K562 (cell line): ENCODE measurements around the gene SLC25A34. TPM values are rescaled to one million over a fixed set of nuclear protein-coding genes. Genes with fewer than 3 reads are reported as not detected.

Source experiments
- ATAC-seq: fragments of 200-7000 bp; cut with Tn5 transposase; 3 replicates; pipeline ENCODE4 v1.9.1; 2020; ENCODE audit warnings: moderate library complexity
- BruUV-seq: library from RNA; stranded (reverse); fragments of 400-500 nt; replicated peaks from 2 replicates; lab custom pipeline; 2021; lab: Mats Ljungman, UMichigan
- CTCF ChIA-PET: fragments of 300-600 bp; formaldehyde crosslinking; extraction: SDS; loops from one replicate; lab custom pipeline; 2021; ENCODE audit warnings: low intra/inter-chr PET ratio; lab: Yijun Ruan, JAX
- POLR2A ChIA-PET: fragments of 300-600, 350-650 bp; sonication (Branson Sonifier 250); formaldehyde crosslinking; extraction: SDS; loops from one replicate; lab custom pipeline; 2021; ENCODE audit warnings: antibody characterized with exemption, inconsistent platforms; lab: Yijun Ruan, JAX
- DNase-seq, 4 experiments: peaks; one replicate each; pipeline versions ENCODE4 v3.0.0 to v3.0.0-alpha.2; 2011 to 2018; ENCODE audit warnings: low spot score in 3 of 4, mixed read lengths in 3 of 4; ENCODE audit errors: extremely low read depth in 1 of 4
- FAIRE-seq: peaks from 2 replicates; lab custom pipeline; 2011; peaks lifted over from hg19 to GRCh38; lab: Jason Lieb, UNC
- H2AFZ ChIP-seq: 2 replicates; pipeline ENCODE4 v1.6.0; 2011; ENCODE audit warnings: low read depth, low read length, control low read depth, inconsistent platforms
- H3K27ac ChIP-seq: fragments of 200-600 bp; 3 replicates; pipeline ENCODE4 v1.8.0; 2011; ENCODE audit warnings: low read depth, mild to moderate bottlenecking, control low read depth, inconsistent platforms, low read length, moderate library complexity, mixed read lengths; ENCODE audit errors: extremely low read depth
- H3K27me3 ChIP-seq, 2 experiments: fragments of 300-600 bp in 1 of 2; 2 replicates in 1 of 2; 3 replicates in 1 of 2; pipeline versions ENCODE4 v1.6.0 to v1.8.0; 2011; ENCODE audit warnings: inconsistent platforms in 2 of 2, low read length in 2 of 2, mild to moderate bottlenecking in 1 of 2, mixed read lengths in 1 of 2, moderate library complexity in 1 of 2; ENCODE audit not compliant: control insufficient read depth in 2 of 2, insufficient read depth in 2 of 2
- H3K36me3 ChIP-seq: fragments of 300-600 bp; 3 replicates; pipeline ENCODE4 v1.8.0; 2011; ENCODE audit warnings: mild to moderate bottlenecking, low read length, inconsistent platforms; ENCODE audit not compliant: control insufficient read depth, insufficient read depth
- H3K4me1 ChIP-seq, 2 experiments: fragments of 200-600 bp in 1 of 2; replicated peaks in 1 of 2; 2 replicates in 1 of 2; 3 replicates in 1 of 2; pipeline versions ENCODE4 v1.5.1 to v1.8.0; 2011; ENCODE audit warnings: inconsistent platforms in 2 of 2, low read length in 2 of 2, mild to moderate bottlenecking in 1 of 2, mixed read lengths in 1 of 2, moderate library complexity in 1 of 2; ENCODE audit not compliant: control insufficient read depth in 2 of 2, insufficient read depth in 2 of 2
- H3K4me2 ChIP-seq: 2 replicates; pipeline ENCODE4 v1.6.1; 2011; ENCODE audit warnings: low read length, control low read depth, inconsistent platforms, mixed read lengths; ENCODE audit not compliant: insufficient read depth
- H3K4me3 ChIP-seq: fragments of 200-600 bp; sonication (generic), shearing (Covaris generic); 2 replicates; pipeline ENCODE4 v1.5.1; 2016; ENCODE audit warnings: control low read depth, inconsistent platforms
- H3K79me2 ChIP-seq: fragments of 200-600 bp; 3 replicates; pipeline ENCODE4 v1.8.0; 2011; ENCODE audit warnings: low read length, inconsistent platforms; ENCODE audit not compliant: control insufficient read depth, insufficient read depth
- H3K9ac ChIP-seq, 2 experiments: 2 replicates each; pipeline versions ENCODE4 v1.6.0 to v1.6.1; 2011; ENCODE audit warnings: low read depth in 2 of 2, low read length in 2 of 2, control low read depth in 1 of 2, inconsistent platforms in 1 of 2, mild to moderate bottlenecking in 1 of 2, mixed read lengths in 1 of 2; ENCODE audit not compliant: insufficient read depth in 1 of 2
- H3K9me1 ChIP-seq: one replicate; pipeline ENCODE4 v1.6.0; 2011; ENCODE audit warnings: inconsistent platforms, mild to moderate bottlenecking, low read length, moderate library complexity; ENCODE audit not compliant: control insufficient read depth, insufficient read depth
- H3K9me3 ChIP-seq: replicated peaks from 2 replicates; pipeline ENCODE4 v1.5.1; 2011; ENCODE audit warnings: low read depth, low read length, inconsistent platforms; ENCODE audit not compliant: control insufficient read depth, insufficient read depth
- H4K20me1 ChIP-seq: replicated peaks from 2 replicates; pipeline ENCODE4 v1.6.1; 2011; ENCODE audit warnings: low read length, inconsistent platforms, mixed read lengths; ENCODE audit not compliant: control insufficient read depth, insufficient read depth
- CBX1 ChIP-seq: sonication (generic); IDR thresholded peaks from 2 replicates; pipeline ENCODE4 v1.6.1; 2016; ENCODE audit warnings: antibody characterized with exemption, low read depth, mild to moderate bottlenecking
- EWSR1 ChIP-seq: fragments of 450-650 bp; IDR thresholded peaks from 2 replicates; pipeline ENCODE4 v1.6.1; 2018; ENCODE audit warnings: borderline replicate concordance, mild to moderate bottlenecking, low read depth, moderate library complexity; ENCODE audit not compliant: partially characterized antibody
- HDAC6 ChIP-seq: IDR thresholded peaks from 2 replicates; pipeline ENCODE4 v1.6.1; 2012; ENCODE audit warnings: low read depth, mild to moderate bottlenecking, control low read depth, inconsistent platforms, low read length, moderate library complexity
- KLF16 ChIP-seq: IDR thresholded peaks from 2 replicates; pipeline ENCODE4 v1.6.1; 2016; ENCODE audit warnings: antibody characterized with exemption
- POLR2A ChIP-seq: fragments of 450-650 bp; conservative IDR thresholded peaks from 2 replicates; pipeline ENCODE4 v1.6.1; 2016
- PPARD ChIP-seq: fragments of 250-450 bp; sonication (Bioruptor Pico); IDR thresholded peaks from 2 replicates; pipeline ENCODE4 v1.8.0; 2022; ENCODE audit warnings: inconsistent platforms, mild to moderate bottlenecking, moderate library complexity
- SAP30 ChIP-seq: fragments of 200-600 bp; sonication (generic); IDR thresholded peaks from 2 replicates; pipeline ENCODE4 v1.6.1; 2012; ENCODE audit warnings: borderline replicate concordance, low read depth, mild to moderate bottlenecking, moderate library complexity, low read length, control low read depth, inconsistent platforms; ENCODE audit not compliant: insufficient read depth, poor library complexity, severe bottlenecking
- SLC30A9 ChIP-seq: fragments of 250-450 bp; sonication (Bioruptor Pico); IDR thresholded peaks from 2 replicates; pipeline ENCODE4 v1.8.0; 2022; ENCODE audit warnings: mild to moderate bottlenecking, moderate library complexity
- SMARCA5 ChIP-seq: fragments of 450-650 bp; IDR thresholded peaks from 2 replicates; pipeline ENCODE4 v1.6.1; 2016
- ZBTB17 ChIP-seq: fragments of 450-650 bp; formaldehyde crosslinking; IDR thresholded peaks from 2 replicates; pipeline ENCODE4 v1.4.0; 2020; ENCODE audit warnings: mild to moderate bottlenecking
- ZEB2 ChIP-seq: fragments of 450-650 bp; IDR thresholded peaks from 2 replicates; pipeline ENCODE4 v1.6.1; 2016
- ZNF121 ChIP-seq: sonication (generic); formaldehyde crosslinking; conservative IDR thresholded peaks from 2 replicates; pipeline ENCODE4 v1.8.0; 2022; ENCODE audit warnings: missing genetic modification reagents
- whole genome bisulfite sequencing: fragments of 100-300 bp; shearing (Covaris generic); methylation state at CpG from one replicate; pipeline ENCODE4 v1.1.6; 2016; ENCODE audit warnings: low coverage, mixed read lengths; ENCODE audit not compliant: insufficient coverage; ENCODE audit errors: missing lambda C conversion rate; 5-methylcytosine and 5-hydroxymethylcytosine counted together
- in situ Hi-C: fragments of 300-500 bp; cut with MboI; formaldehyde crosslinking; loops from 4 replicates; pipeline ENCODE4 v1.15.0; 2018; ENCODE audit warnings: inconsistent platforms, mixed read lengths
- intact Hi-C: fragments of 100-400 bp; cut with micrococcal nuclease; formaldehyde crosslinking; loops from 2 replicates; pipeline ENCODE4 v1.14.2; 2022
- polyA plus RNA-seq, 8 experiments: library from polyadenylated mRNA; depleted of rRNA in 4 of 8; stranded (reverse) in 5 of 8; unstranded in 3 of 8; fragments of >200 nt; fragmentation: Nextera tagmentation in 2 of 8; fragmentation: Illumina TruSeq in 1 of 8; extraction: Ambion mirVana in 2 of 8; extraction: Trizol in 1 of 8; gene quantifications; 2 replicates each; pipeline versions ENCODE4 v1.2.1 to v1.2.3, GENCODE V29; 2011 to 2014; ENCODE audit warnings: inconsistent platforms in 1 of 8, missing spikeins in 1 of 8
- total RNA-seq, 7 experiments: library from RNA; depleted of rRNA in 6 of 7; stranded (reverse); fragments of >200 nt in 6 of 7; fragmentation: Illumina TruSeq in 2 of 7; extraction: Trizol in 2 of 7; gene quantifications; 2 replicates each; pipeline versions ENCODE4 v1.2.1 to v1.2.3, GENCODE V29; 2011 to 2021; ENCODE audit warnings: low replicate concordance in 1 of 7
- TF ChIP-seq, protein P1 (sequence below): sonication (generic); formaldehyde crosslinking; IDR thresholded peaks from 2 replicates; pipeline ENCODE4 v1.8.0; 2023; ENCODE audit warnings: missing genetic modification reagents, mild to moderate bottlenecking, borderline replicate concordance

SLC25A34 gene
- total and polyA plus RNA-seq, 9 of the 15 experiments (the other 6 are each of a cell fraction or from before 2014, with no cell fraction given): 0.01 to 0.57 (median 0.16) TPM

- FAIRE-seq (no peak), ATAC-seq (no peak), DNase-seq (no peak)
- no peaks in the 10 kb centered on the region for H3K79me2 ChIP-seq
- no peak overlapping the region for H3K4me3 ChIP-seq
- no peaks in the 10 kb centered on the region for H3K9me3 ChIP-seq
- WGBS: 10% methylated on average over 11 of the region's 12 CpGs
- H3K4me1 ChIP-seq: peaks cover 0 to 13% of the 10 kb centered on the region in 2 experiments; a peak in 2 of 5 replicates
- ChIA-PET CTCF (no interaction called here), POLR2A (no interaction called here)
- H2AFZ ChIP-seq: no peak overlapping the region
- 0 out of 2 replicates have a peak, but pooled peaks cover 4% of the 10 kb centered on the region for H4K20me1 ChIP-seq
- H3K27me3 ChIP-seq: peaks cover 7 to 29% of the 10 kb centered on the region in 2 experiments; a peak in 3 of 5 replicates
- H3K36me3 ChIP-seq: no peaks in the 10 kb centered on the region
- no peak overlapping the region for H3K9ac ChIP-seq
- intact Hi-C loops: no loop called here
- no peak overlapping the region for H3K4me2 ChIP-seq
- no peaks in the 10 kb centered on the region for H3K9me1 ChIP-seq
- BruUV-seq: no TSS peak
- no peak for TF ChIP-seq EWSR1
- no peak for TF ChIP-seq SMARCA5
- TF ChIP-seq KLF16: no peak
- no peak for TF ChIP-seq SAP30
- no peak for TF ChIP-seq PPARD
- TF ChIP-seq, all 486 proteins: peak for 0
- H3K27ac ChIP-seq: no peak overlapping the region
- in situ Hi-C loops: no loop called here
Observed at GRCh38 chr1:15750924-15751323, 14.9 kb downstream of the SLC25A34 start.

- intact Hi-C loops: no loop called here
- H3K9me1 ChIP-seq: no peaks in the 10 kb centered on the region
- POLR2A ChIA-PET: no interaction called here
- no peak for TF ChIP-seq ZNF121
- TF ChIP-seq POLR2A: no peak
- no peak for TF ChIP-seq HDAC6
- no peak for TF ChIP-seq ZEB2
- no peak for TF ChIP-seq CBX1
- TF ChIP-seq SLC30A9 (CRISPR knock-in tag): no peak
- no peak for TF ChIP-seq ZBTB17 (CRISPR knock-in tag)
- TF ChIP-seq, protein P1, sequence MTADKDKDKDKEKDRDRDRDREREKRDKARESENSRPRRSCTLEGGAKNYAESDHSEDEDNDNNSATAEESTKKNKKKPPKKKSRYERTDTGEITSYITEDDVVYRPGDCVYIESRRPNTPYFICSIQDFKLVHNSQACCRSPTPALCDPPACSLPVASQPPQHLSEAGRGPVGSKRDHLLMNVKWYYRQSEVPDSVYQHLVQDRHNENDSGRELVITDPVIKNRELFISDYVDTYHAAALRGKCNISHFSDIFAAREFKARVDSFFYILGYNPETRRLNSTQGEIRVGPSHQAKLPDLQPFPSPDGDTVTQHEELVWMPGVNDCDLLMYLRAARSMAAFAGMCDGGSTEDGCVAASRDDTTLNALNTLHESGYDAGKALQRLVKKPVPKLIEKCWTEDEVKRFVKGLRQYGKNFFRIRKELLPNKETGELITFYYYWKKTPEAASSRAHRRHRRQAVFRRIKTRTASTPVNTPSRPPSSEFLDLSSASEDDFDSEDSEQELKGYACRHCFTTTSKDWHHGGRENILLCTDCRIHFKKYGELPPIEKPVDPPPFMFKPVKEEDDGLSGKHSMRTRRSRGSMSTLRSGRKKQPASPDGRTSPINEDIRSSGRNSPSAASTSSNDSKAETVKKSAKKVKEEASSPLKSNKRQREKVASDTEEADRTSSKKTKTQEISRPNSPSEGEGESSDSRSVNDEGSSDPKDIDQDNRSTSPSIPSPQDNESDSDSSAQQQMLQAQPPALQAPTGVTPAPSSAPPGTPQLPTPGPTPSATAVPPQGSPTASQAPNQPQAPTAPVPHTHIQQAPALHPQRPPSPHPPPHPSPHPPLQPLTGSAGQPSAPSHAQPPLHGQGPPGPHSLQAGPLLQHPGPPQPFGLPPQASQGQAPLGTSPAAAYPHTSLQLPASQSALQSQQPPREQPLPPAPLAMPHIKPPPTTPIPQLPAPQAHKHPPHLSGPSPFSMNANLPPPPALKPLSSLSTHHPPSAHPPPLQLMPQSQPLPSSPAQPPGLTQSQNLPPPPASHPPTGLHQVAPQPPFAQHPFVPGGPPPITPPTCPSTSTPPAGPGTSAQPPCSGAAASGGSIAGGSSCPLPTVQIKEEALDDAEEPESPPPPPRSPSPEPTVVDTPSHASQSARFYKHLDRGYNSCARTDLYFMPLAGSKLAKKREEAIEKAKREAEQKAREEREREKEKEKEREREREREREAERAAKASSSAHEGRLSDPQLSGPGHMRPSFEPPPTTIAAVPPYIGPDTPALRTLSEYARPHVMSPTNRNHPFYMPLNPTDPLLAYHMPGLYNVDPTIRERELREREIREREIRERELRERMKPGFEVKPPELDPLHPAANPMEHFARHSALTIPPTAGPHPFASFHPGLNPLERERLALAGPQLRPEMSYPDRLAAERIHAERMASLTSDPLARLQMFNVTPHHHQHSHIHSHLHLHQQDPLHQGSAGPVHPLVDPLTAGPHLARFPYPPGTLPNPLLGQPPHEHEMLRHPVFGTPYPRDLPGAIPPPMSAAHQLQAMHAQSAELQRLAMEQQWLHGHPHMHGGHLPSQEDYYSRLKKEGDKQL: no peak
Observed at GRCh38 chr1:15751717-15752116, 15.7 kb downstream of the SLC25A34 start.

More at GRCh38 chr1:15751717-15752116, 15.7 kb downstream of the SLC25A34 start:
- CTCF ChIA-PET: no interaction called here
- Histone ChIP-seq H3K79me2 (no peaks in the 10 kb centered on the region), H3K4me3 (no peak overlapping the region), H3K9me3 (no peaks in the 10 kb centered on the region), H3K36me3 (no peaks in the 10 kb centered on the region), H3K9ac (0 out of 4 replicates have a peak overlapping the region, but pooled peaks of 1 of the 2 experiments have one; percentile 54), H3K27me3 (peaks cover 10 to 33% of the 10 kb centered on the region in 2 experiments; a peak in 4 of 5 replicates), H2AFZ (no peak overlapping the region), H3K4me1 (peaks cover 0 to 16% of the 10 kb centered on the region in 2 experiments; a peak in 2 of 5 replicates), H3K4me2 (no peak overlapping the region), H3K27ac (no peak overlapping the region), H4K20me1 (no peaks in the 10 kb centered on the region)
- ATAC-seq (no peak), DNase-seq (no peak), FAIRE-seq (no peak)
- in situ Hi-C loops: no loop called here
- 32% methylated on average over 10 of the region's 10 CpGs for WGBS
- BruUV-seq: no TSS peak
